Ishikawa (cell line): ENCODE measurements around the gene GIT2.

ENCODE experiments used
- CEBPB ChIP-seq: IDR thresholded peaks from 2 replicates; pipeline ENCODE4 v1.6.1; 2012
- EP300 ChIP-seq: IDR thresholded peaks from 2 replicates; pipeline ENCODE4 v1.6.1; 2012; ENCODE audit warnings: borderline replicate concordance
- MAX ChIP-seq: IDR thresholded peaks from 2 replicates; pipeline ENCODE4 v1.6.1; 2012
- REST ChIP-seq: IDR thresholded peaks from 2 replicates; pipeline ENCODE4 v1.6.1; 2012; ENCODE audit warnings: low read depth, mild to moderate bottlenecking
- TAF1 ChIP-seq: IDR thresholded peaks from 2 replicates; pipeline ENCODE4 v1.6.1; 2012; ENCODE audit warnings: low read depth, mild to moderate bottlenecking
- TCF12 ChIP-seq: IDR thresholded peaks from 2 replicates; pipeline ENCODE4 v1.6.1; 2012; ENCODE audit warnings: low read depth

GRCh38 chr12:109881752-109882151, 114.4 kb downstream of the GIT2 start:
- TF ChIP-seq MAX: no peak
- TF ChIP-seq EP300: no peak
- no peak for TF ChIP-seq TCF12
- TF ChIP-seq CEBPB: no peak
- no peak for TF ChIP-seq REST
- TF ChIP-seq TAF1: no peak
